RWPE1 (cell line): Measurements from ENCODE around the gene AZU1.
"Not testable (repeated sequence)": the region's sequence is repeated elsewhere in the genome, so short reads cannot be mapped to it uniquely, and the experiment has no call there.

Experiments used
- CTCF ChIA-PET: fragments of 350-600 bp; sonication (Branson Sonifier 250); formaldehyde crosslinking; extraction: SDS; loops from one replicate; lab custom pipeline; 2021; lab: Yijun Ruan, JAX
- POLR2A ChIA-PET: fragments of 400-600 bp; formaldehyde crosslinking; extraction: SDS; loops from one replicate; lab custom pipeline; 2020; ENCODE audit warnings: antibody characterized with exemption; ENCODE audit not compliant: low non-redundant PET; lab: Yijun Ruan, JAX
- DNase-seq: peaks from one replicate; pipeline ENCODE4 v3.0.0; 2012; ENCODE audit warnings: low spot score
- H3K27ac ChIP-seq: fragments of 450-650 bp; 2 replicates; pipeline ENCODE4 v1.5.1; 2017
- CTCF ChIP-seq: fragments of 450-650 bp; conservative IDR thresholded peaks from 2 replicates; pipeline ENCODE4 v1.5.1; 2017; ENCODE audit warnings: low read depth, mild to moderate bottlenecking

Gene AZU1

DNA sequence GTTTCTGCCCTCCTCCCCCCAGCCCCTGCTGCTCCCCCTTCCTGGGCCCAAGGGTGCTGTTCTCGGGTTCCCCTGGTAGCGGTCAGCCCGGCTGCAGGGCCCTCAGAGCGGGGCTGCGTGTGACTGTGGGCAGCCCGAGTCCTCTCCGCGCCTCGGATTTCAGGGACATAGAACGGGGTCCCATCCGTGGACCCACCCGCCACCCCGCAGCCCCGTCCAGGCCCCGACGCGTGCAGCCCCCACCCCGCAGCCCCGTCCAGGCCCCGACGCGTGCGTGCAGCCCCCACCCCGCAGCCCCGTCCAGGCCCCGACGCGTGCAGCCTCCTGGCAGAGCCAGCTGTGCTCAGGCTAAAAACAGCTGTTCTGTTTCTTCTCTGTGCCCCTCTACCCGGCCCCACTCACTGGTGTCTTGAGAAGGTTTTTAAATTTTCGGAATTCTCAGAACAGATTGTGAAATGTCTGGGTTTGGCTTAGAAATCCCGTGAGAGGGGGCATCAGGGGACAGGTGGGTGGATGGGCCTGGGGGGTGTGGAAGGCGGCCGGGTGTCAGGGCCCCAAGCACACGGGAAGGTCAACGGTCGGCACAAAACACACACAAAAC is 7.7 kb downstream of the AZU1 start:
- no peak for DNase-seq
- no peak for TF ChIP-seq CTCF
- POLR2A ChIA-PET, result no interaction called here

DNA sequence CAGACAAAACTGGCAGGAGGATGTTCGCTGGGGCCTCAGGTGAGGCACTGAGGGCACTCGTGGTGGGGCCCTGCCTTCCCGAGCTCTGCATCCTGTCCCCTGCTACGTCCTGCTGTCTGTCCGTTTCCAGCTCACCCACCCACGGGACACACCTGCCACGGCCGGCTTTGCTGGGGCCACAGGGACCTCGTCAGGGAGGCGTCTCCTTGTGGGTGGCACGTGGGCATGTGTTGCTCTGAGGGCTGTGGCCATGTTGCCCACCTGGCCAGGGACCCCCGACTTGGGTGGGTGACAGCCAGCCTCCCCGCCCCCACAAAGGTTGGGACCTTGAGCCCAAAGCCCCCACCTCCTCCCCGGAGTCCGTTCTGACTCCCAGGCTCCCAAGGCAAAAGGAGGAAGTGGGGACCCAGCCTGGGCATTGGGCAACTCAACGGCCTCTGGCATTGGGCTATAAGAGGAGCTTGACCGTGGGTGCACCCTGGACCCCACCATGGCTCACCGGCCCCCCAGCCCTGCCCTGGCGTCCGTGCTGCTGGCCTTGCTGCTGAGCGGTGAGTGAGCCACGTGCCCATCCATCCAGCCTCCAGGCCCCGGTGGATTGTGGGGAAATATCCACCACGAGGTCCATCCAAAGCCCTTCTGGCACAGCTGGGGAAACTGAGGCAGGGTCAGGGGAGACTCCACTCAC is 13.0 kb downstream of the AZU1 start, which contains the start of gene PRTN3:
PRTN3 (plus strand) TSS at position 481 of the 688 bp plus-strand sequence; CDS start at position 491, 10 bp downstream.
- ChIA-PET CTCF (interaction anchor here (0.7 kb wide), 1 partner anchor 80 kb away, joined by 4 read pairs; no protein-coding TSS in a partner anchor), POLR2A (no interaction called here)
- no peak for DNase-seq
- no peak for TF ChIP-seq CTCF
- no peak within 1 kb of the TSS for H3K27ac ChIP-seq

More for the DNA sequence above, 7.7 kb downstream of the AZU1 start:
- no peak overlapping the region for H3K27ac ChIP-seq
- CTCF ChIA-PET, result interaction anchor here (0.5 kb wide), 1 partner anchor 65 kb away, joined by 4 read pairs; no protein-coding TSS in a partner anchor

DNA sequence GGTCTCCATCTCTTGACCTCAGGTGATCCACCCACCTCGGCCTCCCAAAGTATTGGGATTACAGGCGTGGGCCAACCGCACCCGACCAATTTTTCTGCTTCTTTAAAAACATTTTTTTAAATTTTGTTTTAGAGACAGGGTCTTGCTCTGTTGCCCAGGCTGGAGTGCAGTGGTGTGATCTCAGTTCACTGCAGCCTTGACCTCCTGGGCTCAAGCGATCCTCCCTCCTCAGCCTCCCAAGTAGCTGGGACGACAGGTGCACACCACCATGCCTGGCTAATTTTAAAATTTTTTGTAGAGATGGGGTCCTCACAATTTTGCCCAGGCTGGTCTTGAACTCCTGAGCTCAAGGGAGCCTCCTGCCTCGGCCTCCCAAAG is 15.2 kb downstream of the AZU1 start:
- POLR2A ChIA-PET, DNase-seq: not testable (repeated sequence)
- peak overlapping the region; percentile 92; the same call in 1 of the 2 replicates for H3K27ac ChIP-seq
- CTCF ChIA-PET, result interaction anchor here (0.5 to 1.0 kb wide), 3 partner anchors 14 to 47 kb away, joined by 3 to 4 read pairs (median 3); no protein-coding TSS in a partner anchor

DNA sequence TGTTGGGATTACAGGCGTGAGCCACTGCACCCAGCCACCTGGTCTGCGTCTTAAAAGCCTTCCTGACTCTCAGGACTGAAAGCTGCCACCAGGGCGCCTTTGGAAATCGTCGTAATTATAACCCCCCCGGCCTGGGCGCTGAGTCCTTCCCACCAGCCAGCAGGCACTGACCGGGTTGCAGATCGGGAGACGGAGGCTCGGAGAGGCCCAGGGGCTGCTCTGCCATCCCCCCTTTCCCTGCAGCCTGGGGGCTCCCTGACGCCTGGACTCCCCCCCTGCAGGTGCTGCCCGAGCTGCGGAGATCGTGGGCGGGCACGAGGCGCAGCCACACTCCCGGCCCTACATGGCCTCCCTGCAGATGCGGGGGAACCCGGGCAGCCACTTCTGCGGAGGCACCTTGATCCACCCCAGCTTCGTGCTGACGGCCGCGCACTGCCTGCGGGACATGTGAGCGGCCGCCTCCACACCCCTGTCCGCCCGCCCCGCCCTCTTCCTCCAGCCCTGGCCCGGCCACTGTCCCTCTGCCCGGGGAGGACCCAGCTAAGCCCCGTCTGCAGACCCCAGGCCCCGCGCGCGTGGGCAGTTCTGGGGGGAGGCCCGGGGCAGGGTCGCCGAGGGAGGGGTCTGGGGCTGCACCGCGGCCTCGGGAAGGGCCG is 15.7 kb downstream of the AZU1 start:
- POLR2A ChIA-PET, result no interaction called here

GRCh38 chr19:843836-844545 is 16.4 kb downstream of the AZU1 start:
- ChIA-PET POLR2A (no interaction called here), CTCF (interaction anchor here (0.6 to 1.0 kb wide), 2 partner anchors 16 to 74 kb away, joined by 3 read pairs; no protein-coding TSS in a partner anchor)
- no peak for TF ChIP-seq CTCF
- no peak for DNase-seq
- H3K27ac ChIP-seq, result peak overlapping the region; percentile 92

More for the DNA sequence above, 15.7 kb downstream of the AZU1 start:
- H3K27ac ChIP-seq, result peak overlapping the region; percentile 92; the same call in 1 of the 2 replicates
- CTCF ChIA-PET, result interaction anchor here (0.5 to 1.0 kb wide), 4 partner anchors 13 to 73 kb away, joined by 3 to 4 read pairs (median 3); no protein-coding TSS in a partner anchor
- TF ChIP-seq CTCF, result no peak
- DNase-seq, result no peak

DNA sequence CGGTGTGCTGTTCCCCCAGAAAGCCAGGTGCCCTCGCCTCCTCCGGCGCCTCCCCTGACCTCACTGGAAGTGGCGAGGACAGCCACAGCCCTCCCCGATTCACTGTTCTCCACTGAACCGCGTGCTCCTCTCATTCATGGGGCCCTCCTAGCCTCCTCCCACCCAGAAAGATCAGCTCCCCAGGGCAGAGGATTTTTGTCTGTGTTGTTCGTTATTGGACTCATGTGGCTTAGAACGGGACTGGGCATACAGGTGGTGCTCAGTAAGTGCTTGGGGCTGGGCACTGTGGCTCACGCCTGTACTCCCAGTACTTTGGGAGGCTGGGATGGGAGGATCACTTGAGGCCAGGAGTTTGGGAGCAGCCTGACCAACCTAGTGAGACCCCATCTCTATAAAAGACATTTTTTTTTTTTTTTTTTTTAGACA is 16.9 kb downstream of the AZU1 start:
- no peak for DNase-seq
- TF ChIP-seq CTCF, result no peak
- POLR2A ChIA-PET, result interaction anchor here (0.6 kb wide), 1 partner anchor 10 kb away, joined by 5 read pairs; no protein-coding TSS in a partner anchor
- H3K27ac ChIP-seq, result peak overlapping the region; percentile 92
- CTCF ChIA-PET, result interaction anchor here (1.0 kb wide), 1 partner anchor 15 kb away, joined by 3 read pairs; no protein-coding TSS in a partner anchor
